ENCODE data around the gene EDIL3.

The EDIL3 gene

DNA sequence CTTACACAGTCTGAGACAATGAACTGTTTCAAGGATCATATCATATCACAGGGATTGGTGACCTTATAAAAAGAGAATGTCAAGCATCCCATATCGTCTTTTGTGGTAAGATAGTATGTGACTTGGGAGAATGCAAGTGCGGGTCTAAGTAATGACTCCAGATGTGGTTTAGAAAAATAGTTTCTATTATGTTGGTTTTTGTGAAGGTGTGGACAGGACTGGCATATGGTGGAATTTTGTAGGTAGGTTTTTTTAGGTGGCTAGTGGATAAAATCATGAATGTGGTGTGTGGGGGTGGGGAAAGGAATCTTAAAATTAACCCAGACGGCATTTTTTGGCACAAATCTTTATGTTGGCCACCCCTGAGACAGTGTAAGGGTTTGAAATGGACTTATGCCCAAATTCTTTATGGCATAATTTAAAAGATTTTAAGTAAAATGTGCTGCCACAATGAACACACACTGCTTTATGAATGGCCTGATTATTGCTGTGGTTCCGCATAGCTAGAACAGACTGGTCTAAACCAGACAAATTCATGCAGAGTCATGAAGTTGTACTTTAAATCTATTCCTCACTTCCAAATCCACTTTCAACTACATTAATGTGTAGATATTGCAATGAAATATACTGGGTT lies 459.2 kb downstream of the EDIL3 start:
- no peak overlapping the region for H3K27ac Mint-ChIP-seq (ENCODE audit: low read depth)
- no peak for DNase-seq (ENCODE audit: low spot score in 2 of 2)
- no peaks in the 10 kb centered on the region for H3K36me3 Mint-ChIP-seq (ENCODE audit: insufficient read depth)
- no peak overlapping the region for H3K4me3 Mint-ChIP-seq
- peaks cover 3% of the 10 kb centered on the region for H3K9me3 Mint-ChIP-seq
- no peaks in the 10 kb centered on the region for H3K4me1 Mint-ChIP-seq
- ATAC-seq (replicated peaks; ENCODE audit: extremely low read depth, poor library complexity, severe bottlenecking) = no peak
- H3K27me3 Mint-ChIP-seq = no peaks in the 10 kb centered on the region

DNA sequence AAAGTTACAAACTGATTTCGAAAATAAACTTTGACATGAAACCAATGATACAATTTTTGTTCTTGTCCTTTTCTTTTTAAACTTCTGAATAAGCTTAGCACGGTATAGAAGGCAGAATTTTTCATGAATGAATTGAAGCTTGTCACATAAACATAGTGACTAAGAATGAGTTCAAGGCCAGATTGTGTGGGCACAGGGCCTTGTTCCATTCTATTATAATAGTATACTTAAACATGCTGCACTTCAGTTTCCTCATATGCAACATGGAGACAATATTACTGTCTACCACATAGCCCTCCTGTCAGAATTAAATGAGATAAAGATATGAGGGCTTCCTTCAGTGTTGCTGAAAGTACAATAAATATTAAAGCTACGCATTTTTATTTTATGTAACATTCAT lies 459.8 kb downstream of the EDIL3 start:
- Mint-ChIP-seq H3K27me3 (no peaks in the 10 kb centered on the region), H3K27ac (ENCODE audit: low read depth) (no peak overlapping the region), H3K4me3 (no peak overlapping the region), H3K9me3 (peaks cover 3% of the 10 kb centered on the region), H3K4me1 (no peaks in the 10 kb centered on the region), H3K36me3 (ENCODE audit: insufficient read depth) (no peaks in the 10 kb centered on the region)
- ATAC-seq (replicated peaks; ENCODE audit: extremely low read depth, poor library complexity, severe bottlenecking) (no peak), DNase-seq (ENCODE audit: low spot score in 2 of 2) (no peak)

DNA sequence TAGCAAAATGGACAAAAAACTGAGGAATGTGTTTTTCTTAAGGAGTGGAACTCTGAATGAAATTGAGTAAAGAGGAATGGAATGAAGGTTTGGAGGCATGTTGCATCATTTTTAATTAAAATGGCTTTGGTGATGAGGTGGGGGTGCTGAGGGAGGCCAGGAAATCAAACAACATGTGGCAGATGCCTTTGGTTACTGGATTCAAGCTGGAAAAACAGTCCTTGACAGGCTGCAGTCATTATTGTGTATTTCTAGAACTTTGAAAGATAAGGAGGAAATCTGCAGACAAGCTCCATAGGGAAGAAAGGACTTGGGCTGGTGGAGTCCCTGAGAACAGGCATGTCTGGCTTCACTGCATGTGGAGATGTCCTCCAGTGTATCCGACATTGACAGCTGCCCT lies 460.5 kb downstream of the EDIL3 start:
- H3K4me1 Mint-ChIP-seq = no peaks in the 10 kb centered on the region
- ATAC-seq (replicated peaks; ENCODE audit: extremely low read depth, poor library complexity, severe bottlenecking) (no peak), DNase-seq (ENCODE audit: low spot score in 2 of 2) (no peak)
- no peaks in the 10 kb centered on the region for H3K27me3 Mint-ChIP-seq
- H3K4me3 Mint-ChIP-seq = no peak overlapping the region
- no peaks in the 10 kb centered on the region for H3K36me3 Mint-ChIP-seq (ENCODE audit: insufficient read depth)
- peaks cover 3% of the 10 kb centered on the region for H3K9me3 Mint-ChIP-seq
- H3K27ac Mint-ChIP-seq (ENCODE audit: low read depth) = no peak overlapping the region

DNA sequence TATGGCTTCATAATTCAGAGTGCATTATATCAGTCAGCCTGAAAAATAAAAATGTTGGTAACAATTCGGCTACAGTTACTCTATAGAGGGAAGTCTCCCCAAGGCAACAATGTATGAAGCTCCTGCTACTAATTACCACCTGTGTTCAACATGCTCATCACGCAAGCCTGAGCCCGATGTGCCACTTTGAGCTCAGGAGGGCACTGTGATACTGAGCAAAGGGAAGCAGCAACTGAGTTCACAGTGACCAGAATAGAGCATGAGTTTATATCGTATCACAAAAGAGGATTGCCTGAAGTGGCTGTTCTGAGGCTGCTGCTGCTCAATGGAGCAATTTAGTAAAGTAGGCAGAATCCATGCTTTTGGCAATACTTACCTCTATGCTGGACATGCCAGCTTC lies 462.0 kb downstream of the EDIL3 start:
- H3K4me3 Mint-ChIP-seq = no peak overlapping the region
- H3K36me3 Mint-ChIP-seq (ENCODE audit: insufficient read depth) = no peaks in the 10 kb centered on the region
- H3K4me1 Mint-ChIP-seq = no peaks in the 10 kb centered on the region
- no peak overlapping the region for H3K27ac Mint-ChIP-seq (ENCODE audit: low read depth)
- no peaks in the 10 kb centered on the region for H3K27me3 Mint-ChIP-seq
- DNase-seq (ENCODE audit: low spot score in 2 of 2) = no peak
- H3K9me3 Mint-ChIP-seq = peaks cover 3% of the 10 kb centered on the region
- ATAC-seq (replicated peaks; ENCODE audit: extremely low read depth, poor library complexity, severe bottlenecking) = no peak

DNA sequence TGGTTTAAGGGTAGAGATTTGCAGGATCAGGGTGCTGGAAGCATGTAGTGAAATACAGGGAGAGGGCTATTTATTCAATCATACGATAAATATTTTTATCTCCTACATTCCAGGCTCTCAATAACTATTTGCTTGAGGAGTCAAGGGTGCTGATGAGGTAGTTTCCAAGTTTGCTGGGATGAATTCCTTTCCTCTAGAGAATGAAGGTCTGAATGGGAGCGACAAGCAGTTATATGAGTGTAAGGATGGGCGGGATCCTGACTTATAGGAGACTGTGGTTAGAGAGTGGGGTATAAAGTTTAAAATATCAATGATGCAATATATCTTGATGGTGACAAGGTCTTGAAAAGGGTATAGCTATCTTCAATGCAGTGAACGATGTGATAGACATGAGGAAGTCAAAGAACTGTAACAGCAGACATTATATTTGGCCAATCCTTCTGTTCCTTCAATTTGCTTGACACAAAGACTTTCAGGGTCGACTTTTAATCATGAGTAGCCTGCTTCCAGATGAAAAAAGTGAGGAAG lies 462.9 kb downstream of the EDIL3 start:
- DNase-seq (ENCODE audit: low spot score in 2 of 2) = no peak
- Mint-ChIP-seq H3K4me3 (no peak overlapping the region), H3K27me3 (no peaks in the 10 kb centered on the region), H3K36me3 (ENCODE audit: insufficient read depth) (no peaks in the 10 kb centered on the region), H3K27ac (ENCODE audit: low read depth) (no peak overlapping the region), H3K9me3 (peaks cover 3% of the 10 kb centered on the region), H3K4me1 (no peaks in the 10 kb centered on the region)
- ATAC-seq (replicated peaks; ENCODE audit: extremely low read depth, poor library complexity, severe bottlenecking) = no peak

DNA sequence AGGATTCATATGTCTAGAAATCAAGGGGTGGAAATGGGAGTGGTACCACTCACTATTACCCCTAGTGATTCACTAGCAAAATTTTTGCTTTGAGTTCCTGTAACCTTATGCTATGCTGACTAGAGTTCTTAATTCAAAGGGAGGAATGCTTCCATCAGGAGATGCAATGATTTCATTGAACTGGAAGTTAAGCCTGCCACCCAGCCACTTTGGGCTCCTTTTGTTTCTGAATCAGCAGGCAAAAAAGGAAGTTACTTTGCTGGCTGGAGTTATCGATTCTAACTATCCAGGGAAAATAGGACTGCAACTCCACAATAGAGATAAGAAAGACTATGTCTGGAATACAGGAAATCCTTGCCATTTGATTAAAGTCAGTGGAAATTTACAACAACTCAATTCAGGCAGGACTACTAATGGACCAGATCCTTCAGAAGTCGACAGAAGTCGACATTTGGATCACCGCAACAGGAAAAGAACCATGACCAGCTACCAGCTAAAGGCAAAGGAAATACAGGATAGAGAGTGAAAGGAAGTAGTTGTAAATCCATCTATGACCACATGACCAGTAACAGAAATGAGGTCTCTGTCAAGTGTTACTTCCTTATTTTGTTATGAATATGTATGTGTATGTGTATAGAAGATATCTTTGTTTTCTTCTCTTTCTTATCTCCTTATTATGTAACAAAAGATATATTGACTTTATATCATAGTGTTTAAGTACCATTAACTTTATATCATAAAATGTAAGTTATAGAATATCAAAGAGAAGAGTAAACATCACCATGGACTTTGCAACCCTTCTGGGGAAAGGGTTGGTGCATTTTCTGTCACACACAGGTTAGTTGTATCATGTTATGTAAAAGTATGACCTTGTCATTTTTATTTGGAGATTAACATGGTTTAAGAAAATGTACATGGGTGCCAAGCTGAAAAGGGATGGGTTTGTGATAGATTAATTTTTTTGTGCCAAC lies 465.3 kb downstream of the EDIL3 start:
- H3K4me3 Mint-ChIP-seq = no peak overlapping the region
- DNase-seq (ENCODE audit: low spot score in 2 of 2) (no peak), ATAC-seq (replicated peaks; ENCODE audit: extremely low read depth, poor library complexity, severe bottlenecking) (no peak)
- H3K36me3 Mint-ChIP-seq (ENCODE audit: insufficient read depth) = no peaks in the 10 kb centered on the region
- no peak overlapping the region for H3K27ac Mint-ChIP-seq (ENCODE audit: low read depth)
- no peaks in the 10 kb centered on the region for H3K4me1 Mint-ChIP-seq
- no peaks in the 10 kb centered on the region for H3K27me3 Mint-ChIP-seq
- H3K9me3 Mint-ChIP-seq = peaks cover 3% of the 10 kb centered on the region

DNA sequence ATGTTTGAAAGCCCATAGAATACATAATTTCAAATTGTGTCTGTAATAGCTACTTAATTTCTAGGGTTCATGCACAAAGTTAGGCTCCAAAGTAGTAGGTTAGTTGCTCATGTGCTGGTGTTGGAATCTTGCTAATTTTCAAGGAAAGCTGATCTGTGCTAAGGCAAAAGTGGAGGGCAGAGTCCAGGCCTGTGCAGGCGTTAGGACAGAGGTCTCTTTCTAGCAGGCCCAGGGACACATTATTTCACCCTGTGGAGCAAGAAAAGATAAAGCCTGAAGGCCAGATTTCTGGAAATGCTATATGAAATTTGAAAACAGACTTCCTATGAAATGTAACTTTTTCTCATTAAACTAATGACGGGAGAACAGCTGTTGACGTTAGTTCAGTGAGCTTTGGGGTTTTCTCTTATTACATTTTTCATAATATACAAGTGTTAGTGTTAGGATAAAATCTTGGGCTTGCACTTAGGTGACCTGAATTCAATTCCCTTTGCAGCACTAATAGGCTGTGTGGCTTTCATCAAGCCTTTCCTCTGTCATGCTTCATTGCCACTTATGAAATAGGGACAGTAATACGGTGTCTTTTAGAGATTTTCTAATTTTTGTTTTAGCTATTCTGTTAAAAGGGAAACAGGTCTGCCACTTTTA lies 467.3 kb downstream of the EDIL3 start:
- H3K36me3 Mint-ChIP-seq (ENCODE audit: insufficient read depth) = no peaks in the 10 kb centered on the region
- DNase-seq (ENCODE audit: low spot score in 2 of 2) = no peak
- no peaks in the 10 kb centered on the region for H3K4me1 Mint-ChIP-seq
- no peak for ATAC-seq (replicated peaks; ENCODE audit: extremely low read depth, poor library complexity, severe bottlenecking)
- no peak overlapping the region for H3K27ac Mint-ChIP-seq (ENCODE audit: low read depth)
- H3K9me3 Mint-ChIP-seq = no peaks in the 10 kb centered on the region
- H3K4me3 Mint-ChIP-seq = no peak overlapping the region
- H3K27me3 Mint-ChIP-seq = no peaks in the 10 kb centered on the region

DNA sequence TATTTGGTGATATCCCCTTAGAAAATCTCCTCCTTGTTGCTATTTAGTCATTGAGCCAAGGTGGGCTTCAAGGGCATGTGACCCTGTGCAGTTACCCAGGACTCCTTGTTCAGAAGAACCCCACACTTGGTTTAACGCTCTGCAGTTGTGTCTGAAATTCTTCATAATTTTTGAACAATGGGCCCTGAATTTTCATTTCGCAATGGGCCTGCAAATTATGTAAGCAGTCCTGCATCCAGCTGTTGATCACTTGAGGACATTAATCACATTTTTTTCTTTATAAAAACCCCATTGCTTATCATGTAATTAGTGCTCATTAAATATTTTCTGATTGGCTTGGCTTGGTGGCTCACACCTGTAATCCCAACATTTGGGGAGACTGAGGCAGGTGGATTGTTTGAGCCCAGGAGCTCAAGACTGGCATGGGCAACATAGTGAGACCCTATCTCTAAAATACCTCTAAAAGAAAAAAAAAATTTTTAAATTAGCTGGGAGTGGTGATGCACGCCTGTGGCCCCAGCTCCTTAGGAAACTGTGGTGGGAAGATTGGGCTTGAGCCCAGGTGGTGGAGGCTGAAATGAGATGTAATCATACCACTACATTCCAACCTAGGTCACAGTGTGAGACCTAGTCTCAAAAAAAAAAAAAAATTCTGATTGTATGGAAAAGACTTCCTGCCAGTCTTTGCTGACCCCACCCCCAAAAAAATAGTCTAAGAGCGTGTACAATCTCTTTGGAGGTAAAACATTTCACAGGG lies 469.8 kb downstream of the EDIL3 start:
- Mint-ChIP-seq H3K4me3 (no peak overlapping the region), H3K27me3 (no peaks in the 10 kb centered on the region), H3K36me3 (ENCODE audit: insufficient read depth) (no peaks in the 10 kb centered on the region), H3K27ac (ENCODE audit: low read depth) (no peak overlapping the region), H3K9me3 (no peaks in the 10 kb centered on the region), H3K4me1 (no peaks in the 10 kb centered on the region)
- ATAC-seq (replicated peaks; ENCODE audit: extremely low read depth, poor library complexity, severe bottlenecking) = no peak
- DNase-seq (ENCODE audit: low spot score in 2 of 2) = no peak

DNA sequence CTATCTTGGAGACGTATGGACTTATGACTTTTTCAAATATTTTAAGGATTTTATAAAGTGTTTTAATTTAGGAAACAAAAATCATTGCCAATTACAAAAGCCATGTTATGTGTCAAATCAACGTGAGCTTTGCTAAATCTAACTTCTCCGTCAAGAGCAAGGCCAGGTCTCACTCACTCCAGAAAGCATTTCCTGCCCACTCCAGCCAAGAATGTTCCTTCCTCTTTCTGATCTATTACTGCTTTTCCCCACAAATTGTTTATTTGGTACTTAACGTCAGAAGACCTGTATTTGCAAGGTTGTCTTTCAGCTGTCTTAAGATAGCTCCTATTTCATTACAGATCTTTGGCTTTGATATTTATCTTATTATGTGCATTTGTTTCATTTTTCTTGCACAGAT lies 470.5 kb downstream of the EDIL3 start:
- no peaks in the 10 kb centered on the region for H3K27me3 Mint-ChIP-seq
- DNase-seq (ENCODE audit: low spot score in 2 of 2) = no peak
- ATAC-seq (replicated peaks; ENCODE audit: extremely low read depth, poor library complexity, severe bottlenecking) = no peak
- H3K4me3 Mint-ChIP-seq = no peak overlapping the region
- H3K27ac Mint-ChIP-seq (ENCODE audit: low read depth) = no peak overlapping the region
- no peaks in the 10 kb centered on the region for H3K4me1 Mint-ChIP-seq
- H3K9me3 Mint-ChIP-seq = no peaks in the 10 kb centered on the region
- H3K36me3 Mint-ChIP-seq (ENCODE audit: insufficient read depth) = no peaks in the 10 kb centered on the region

DNA sequence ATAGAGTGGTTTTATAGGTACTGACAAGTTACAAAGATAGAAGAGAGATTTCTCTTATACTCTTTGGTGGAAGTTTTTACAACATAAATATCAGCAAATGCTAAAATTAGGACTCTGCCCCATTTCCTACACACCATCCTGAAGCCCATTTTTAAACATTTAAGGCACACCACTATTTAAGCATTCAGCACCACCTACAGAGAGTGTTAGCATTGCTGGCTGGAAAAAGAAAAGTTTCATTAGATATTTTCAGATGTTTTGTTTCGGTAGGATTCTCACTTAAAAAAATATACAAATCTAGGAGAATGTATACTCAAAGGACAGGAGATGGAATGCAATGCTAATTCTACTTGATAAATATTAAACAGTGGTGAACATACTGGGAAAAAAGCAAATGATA lies 471.1 kb downstream of the EDIL3 start:
- Mint-ChIP-seq H3K36me3 (ENCODE audit: insufficient read depth) (no peaks in the 10 kb centered on the region), H3K4me1 (no peaks in the 10 kb centered on the region), H3K27ac (ENCODE audit: low read depth) (no peak overlapping the region), H3K9me3 (no peaks in the 10 kb centered on the region), H3K27me3 (no peaks in the 10 kb centered on the region), H3K4me3 (no peak overlapping the region)
- DNase-seq (ENCODE audit: low spot score in 2 of 2) (no peak), ATAC-seq (replicated peaks; ENCODE audit: extremely low read depth, poor library complexity, severe bottlenecking) (no peak)

DNA sequence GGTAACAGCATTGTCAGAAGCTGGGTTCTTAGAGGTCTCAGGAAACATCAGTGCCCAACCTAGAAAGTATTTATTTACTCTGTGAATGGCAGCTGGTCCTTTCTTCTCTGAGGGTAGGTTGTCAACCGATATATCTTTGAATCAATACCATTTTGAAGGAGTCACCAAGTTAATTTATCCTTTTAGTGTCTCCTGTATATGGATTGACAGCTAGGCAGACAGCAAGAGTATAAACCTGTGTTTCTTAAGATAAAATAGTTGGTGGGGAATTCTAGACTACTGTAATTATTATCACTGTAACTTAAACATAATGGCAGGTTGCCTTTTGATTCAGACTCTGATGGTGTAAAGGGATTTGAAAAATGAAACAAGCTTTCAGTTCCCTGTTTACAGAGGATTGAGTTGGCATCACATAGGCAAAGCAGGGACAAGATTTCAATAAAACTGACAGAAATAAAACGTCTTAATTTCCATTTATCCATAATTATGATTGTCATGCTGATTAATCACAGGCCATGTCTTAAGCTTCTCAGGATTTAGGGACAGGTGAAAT lies 473.2 kb downstream of the EDIL3 start:
- DNase-seq (ENCODE audit: low spot score in 2 of 2) (no peak), ATAC-seq (replicated peaks; ENCODE audit: extremely low read depth, poor library complexity, severe bottlenecking) (no peak)
- Mint-ChIP-seq H3K36me3 (ENCODE audit: insufficient read depth) (no peaks in the 10 kb centered on the region), H3K27ac (ENCODE audit: low read depth) (no peak overlapping the region), H3K4me3 (no peak overlapping the region), H3K9me3 (no peaks in the 10 kb centered on the region), H3K27me3 (no peaks in the 10 kb centered on the region), H3K4me1 (no peaks in the 10 kb centered on the region)

DNA sequence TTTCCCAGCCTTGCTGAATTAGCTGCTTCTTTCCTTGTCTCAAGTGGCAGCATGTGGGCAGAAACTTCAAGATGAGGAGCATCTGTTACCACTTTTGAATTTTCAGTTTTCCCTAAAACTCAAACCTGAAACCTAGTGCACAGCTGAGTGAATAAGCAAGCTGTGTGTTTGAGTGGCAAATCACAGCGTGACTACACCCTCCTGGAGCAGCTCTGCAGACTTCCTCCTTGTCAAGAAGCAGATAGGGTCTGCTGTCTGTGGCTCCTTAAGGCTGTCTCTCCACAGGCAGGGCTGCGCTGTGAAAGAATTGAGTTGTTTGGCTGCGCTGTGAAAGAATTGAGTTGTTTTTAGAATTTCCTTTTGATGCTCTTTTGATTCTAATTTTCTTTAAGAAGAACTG lies 484.4 kb downstream of the EDIL3 start:
- no peaks in the 10 kb centered on the region for H3K4me1 Mint-ChIP-seq
- ATAC-seq (replicated peaks; ENCODE audit: extremely low read depth, poor library complexity, severe bottlenecking) (no peak), DNase-seq (ENCODE audit: low spot score in 2 of 2) (no peak)
- H3K9me3 Mint-ChIP-seq = peaks cover 3% of the 10 kb centered on the region
- no peaks in the 10 kb centered on the region for H3K27me3 Mint-ChIP-seq
- H3K4me3 Mint-ChIP-seq = no peak overlapping the region
- H3K36me3 Mint-ChIP-seq (ENCODE audit: insufficient read depth) = no peaks in the 10 kb centered on the region
- H3K27ac Mint-ChIP-seq (ENCODE audit: low read depth) = no peak overlapping the region
